Subcutaneous adipose tissue (tissue), 4 donors: Measurements from ENCODE around the gene TXNL4A. TPM values are rescaled to one million over a fixed set of nuclear protein-coding genes. Genes with fewer than 3 reads are reported as not detected.

Experiments
- total RNA-seq, 4 donors: library from RNA; depleted of rRNA; stranded (reverse); fragments of >200 nt; gene quantifications; one replicate each; pipeline ENCODE4 v1.1.0, GENCODE V29; 2016
- TF ChIP-seq, protein P1 (sequence below): fragments of 450-650 bp; IDR thresholded peaks from one replicate; pipeline ENCODE4 v1.5.1; 2016; ENCODE audit warnings: low read depth, mild to moderate bottlenecking, control low read depth, antibody characterized with exemption, moderate library complexity

Gene TXNL4A
- total RNA-seq, 4 donors from 2014 or later = 22.9 to 53.3 (median 28.1) TPM

DNA sequence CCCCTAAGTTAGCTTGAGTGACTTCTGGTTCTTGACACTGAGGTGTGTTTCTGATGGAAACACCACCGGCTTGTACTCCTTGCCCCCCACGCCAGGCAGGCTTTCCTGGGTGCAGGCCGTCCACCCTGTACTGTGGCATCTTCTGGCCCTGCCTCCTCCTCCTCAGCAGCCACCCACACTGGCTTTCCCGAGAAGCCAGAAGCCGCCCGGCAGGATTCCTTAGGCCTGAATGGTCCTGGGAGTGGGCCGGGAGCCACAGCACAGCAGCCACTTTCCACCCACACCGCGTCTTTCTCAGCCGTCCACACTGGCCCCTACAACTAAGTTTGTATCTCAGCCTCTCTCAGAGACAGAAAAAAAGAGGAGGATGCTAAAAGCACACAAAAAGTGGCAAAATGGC lies 26.1 kb downstream of the TXNL4A start:
- TF ChIP-seq, protein P1, sequence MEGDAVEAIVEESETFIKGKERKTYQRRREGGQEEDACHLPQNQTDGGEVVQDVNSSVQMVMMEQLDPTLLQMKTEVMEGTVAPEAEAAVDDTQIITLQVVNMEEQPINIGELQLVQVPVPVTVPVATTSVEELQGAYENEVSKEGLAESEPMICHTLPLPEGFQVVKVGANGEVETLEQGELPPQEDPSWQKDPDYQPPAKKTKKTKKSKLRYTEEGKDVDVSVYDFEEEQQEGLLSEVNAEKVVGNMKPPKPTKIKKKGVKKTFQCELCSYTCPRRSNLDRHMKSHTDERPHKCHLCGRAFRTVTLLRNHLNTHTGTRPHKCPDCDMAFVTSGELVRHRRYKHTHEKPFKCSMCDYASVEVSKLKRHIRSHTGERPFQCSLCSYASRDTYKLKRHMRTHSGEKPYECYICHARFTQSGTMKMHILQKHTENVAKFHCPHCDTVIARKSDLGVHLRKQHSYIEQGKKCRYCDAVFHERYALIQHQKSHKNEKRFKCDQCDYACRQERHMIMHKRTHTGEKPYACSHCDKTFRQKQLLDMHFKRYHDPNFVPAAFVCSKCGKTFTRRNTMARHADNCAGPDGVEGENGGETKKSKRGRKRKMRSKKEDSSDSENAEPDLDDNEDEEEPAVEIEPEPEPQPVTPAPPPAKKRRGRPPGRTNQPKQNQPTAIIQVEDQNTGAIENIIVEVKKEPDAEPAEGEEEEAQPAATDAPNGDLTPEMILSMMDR = no peak

DNA sequence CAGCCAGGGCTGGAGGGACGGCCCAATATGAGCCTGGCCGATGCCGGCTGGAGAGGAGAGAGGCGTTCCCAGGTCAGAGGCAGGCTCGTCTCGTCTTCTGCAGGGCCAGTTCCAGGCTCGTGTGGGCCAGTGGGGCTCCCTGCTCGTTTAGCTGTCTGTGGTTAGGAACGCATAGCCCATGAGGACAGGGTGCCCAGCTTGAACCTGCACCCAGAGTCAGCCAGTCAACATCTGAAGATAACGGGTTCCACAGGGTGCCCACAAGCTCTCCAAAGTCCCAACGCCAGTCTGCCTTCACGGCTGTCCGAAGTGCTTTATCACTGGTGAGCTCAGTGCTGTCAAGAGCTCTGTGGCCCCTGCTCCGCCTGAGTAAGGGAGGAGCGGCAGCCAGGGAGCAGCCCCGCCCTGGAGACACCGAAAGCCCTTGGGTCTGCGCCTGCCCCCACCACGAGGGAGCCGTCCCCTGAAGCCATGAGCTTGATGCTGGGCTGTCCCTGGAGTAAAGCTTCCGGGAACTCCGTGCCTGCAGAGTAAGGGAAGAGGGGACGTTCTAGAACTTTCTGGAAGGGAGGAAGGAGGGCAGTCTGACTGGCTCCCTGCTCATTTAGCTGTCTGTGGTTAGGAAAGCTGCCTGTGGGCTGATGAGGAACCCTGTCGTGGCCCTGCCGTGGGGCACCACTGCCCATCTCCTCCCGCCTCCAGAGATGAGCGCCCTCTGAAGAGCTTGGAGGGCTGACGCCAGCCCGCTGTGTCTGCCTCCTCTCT lies 26.7 kb downstream of the TXNL4A start:
- TF ChIP-seq, protein P1 = no peak

DNA sequence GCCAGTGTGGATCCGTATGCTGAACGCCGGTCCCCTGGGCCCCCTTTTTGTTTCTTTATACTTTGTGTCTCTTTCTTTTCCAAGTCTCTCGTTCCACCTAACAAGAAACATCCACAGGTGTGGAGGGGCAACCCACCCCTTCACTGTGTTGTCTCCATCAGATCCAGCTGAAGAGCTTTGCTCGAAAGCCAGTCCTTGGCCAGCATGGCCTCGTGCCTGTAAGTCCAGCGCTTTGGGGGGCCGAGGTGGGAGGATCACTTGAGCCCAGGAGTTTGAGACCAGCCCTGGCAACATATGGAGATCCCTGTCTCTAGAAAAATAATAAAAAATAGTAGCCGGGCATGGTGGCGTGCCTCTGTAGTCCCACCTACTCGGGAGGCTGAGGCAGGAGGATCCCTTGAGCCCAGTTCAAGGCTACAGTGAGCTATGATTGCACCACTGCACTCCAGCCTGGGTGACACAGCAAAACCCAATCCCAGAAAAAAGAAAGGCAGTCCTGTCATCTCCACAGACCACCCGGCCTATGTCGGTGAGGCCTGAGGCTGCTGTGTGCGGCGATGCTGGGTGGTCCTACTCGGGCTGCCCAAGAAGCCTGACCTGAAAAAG lies 27.3 kb downstream of the TXNL4A start:
- TF ChIP-seq, protein P1 = no peak

DNA sequence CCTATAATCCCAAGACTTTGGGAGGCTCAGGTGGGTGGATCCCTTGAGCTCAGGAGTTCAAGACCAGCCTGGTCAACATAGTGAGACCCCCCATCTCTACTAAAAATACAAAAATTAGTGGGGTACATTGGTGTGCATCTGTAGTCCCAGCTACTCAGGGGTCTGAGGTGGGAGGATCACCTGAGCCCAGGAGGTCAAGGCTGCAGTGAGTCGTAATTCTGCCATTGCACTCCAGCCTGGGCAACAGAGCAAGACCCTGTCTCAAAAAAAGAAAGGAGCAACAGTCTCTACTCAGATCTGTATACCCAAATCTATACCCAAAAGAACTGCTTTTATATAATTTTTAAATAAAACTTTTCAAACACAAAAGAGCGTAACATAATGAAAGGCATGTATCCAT lies 29.4 kb downstream of the TXNL4A start:
- TF ChIP-seq, protein P1 = no peak

DNA sequence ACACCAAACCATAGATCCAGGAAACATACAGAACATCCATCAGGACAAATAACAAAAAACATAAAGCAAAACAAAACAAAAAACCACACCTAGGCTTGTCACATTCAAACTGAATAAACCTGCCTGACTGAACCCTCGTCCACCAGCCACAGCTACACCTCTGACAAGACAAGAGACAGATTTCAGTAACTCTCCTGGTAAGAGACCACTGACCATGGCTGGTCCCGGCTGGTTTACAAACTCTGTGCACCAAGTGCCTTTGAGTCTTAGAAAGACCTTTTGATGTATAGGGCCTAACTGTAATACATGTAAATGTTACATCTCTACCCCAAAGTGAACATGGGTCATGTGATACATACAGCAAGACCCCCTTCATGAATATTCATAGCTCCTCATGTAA lies 32.1 kb downstream of the TXNL4A start:
- TF ChIP-seq, protein P1 = no peak

DNA sequence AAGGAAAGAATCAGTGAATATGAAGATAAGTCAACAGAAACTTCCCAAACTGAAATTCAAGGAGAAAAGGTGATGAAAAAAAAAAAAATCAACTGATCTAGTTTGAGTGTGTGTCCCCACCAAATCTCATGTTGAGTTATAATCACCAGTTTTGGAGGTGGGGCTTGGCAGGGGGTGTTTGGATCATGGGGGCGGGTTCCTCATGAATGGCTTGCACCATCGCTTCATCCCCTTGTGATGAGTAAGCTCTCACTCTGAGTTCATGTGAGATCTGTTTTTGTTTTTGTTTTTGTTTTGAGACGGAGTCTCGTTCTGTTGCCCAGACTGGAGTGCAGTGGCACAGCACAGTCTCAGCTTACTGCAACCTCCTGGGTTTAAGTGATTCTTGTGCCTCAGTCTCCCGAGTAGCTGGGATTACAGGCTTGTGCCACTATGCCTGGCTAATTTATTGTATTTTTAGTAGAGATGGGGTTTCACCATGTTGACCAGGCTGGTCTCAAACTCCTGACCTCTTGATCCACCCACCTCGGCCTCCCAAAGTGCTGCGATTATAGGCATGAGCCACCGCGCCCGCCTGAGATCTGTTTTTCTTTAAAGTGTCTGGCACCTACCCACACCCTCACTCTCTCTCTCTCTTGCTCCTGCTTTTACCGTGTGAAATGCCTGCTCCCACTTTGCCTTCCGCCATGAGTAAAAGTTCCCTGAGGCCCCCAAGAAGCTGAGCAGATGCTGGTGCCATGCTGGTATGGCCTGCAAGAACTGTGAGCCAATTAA lies 32.9 kb downstream of the TXNL4A start:
- TF ChIP-seq, protein P1 = no peak

DNA sequence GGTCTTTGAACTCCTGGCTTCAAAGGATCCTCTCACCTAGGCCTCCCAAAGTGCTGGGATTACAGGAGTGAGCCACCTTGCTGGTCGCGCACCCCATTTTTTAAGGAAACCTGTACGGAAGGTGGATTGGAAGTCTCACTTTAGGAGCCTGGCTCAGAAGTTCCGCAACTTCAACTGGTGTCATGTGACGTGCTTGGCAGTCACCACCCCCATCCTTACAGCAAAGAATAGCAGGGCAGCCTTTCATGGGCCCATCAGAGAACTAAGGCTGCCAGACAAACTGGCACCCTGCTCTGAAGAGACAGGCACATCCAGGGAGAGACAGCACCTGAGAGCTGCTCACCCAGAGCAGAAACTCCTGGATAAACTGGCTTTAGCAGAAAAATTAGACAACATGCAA lies 33.6 kb downstream of the TXNL4A start:
- TF ChIP-seq, protein P1 = no peak
